ENCODE measurements around the gene EIF4E1B. TPM values are rescaled to one million over a fixed set of nuclear protein-coding genes. Genes with fewer than 3 reads are reported as not detected.

EIF4E1B gene
- total RNA-seq, 1 experiment from 2014 or later = not detected

DNA sequence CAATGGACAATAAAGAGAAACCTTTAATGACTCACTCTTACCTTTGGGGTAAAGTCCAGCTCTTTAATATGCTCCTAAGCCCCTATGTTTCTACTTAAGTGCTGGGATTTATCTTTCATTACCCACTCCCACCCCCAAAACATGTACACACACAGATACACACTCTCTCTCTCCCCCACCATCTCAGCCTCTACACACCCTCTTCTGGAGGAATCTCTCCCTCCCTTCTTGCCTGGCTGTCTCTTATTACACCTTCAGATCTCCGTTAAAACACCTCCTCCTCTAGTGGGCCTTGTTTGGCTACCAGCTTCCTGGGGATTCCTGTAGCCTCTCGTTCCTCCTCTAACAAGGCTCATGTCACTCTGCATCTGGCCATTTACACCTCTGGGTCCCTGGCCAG lies 27.4 kb upstream of the EIF4E1B start:
- DNase-seq (ENCODE audit: extremely low read depth, low read depth) = no peak

GRCh38 chr5:176606032-176606431 lies 24.4 kb upstream of the EIF4E1B start:
- DNase-seq (ENCODE audit: extremely low read depth, low read depth) = no peak

- no peak for DNase-seq (ENCODE audit: extremely low read depth, low read depth)
These were observed 23.6 kb upstream of the EIF4E1B start for GRCh38 chr5:176606875-176607274.

- no peak for DNase-seq (ENCODE audit: extremely low read depth, low read depth)
These were observed 22.3 kb upstream of the EIF4E1B start for GRCh38 chr5:176608142-176608705.

- no peak for DNase-seq (ENCODE audit: extremely low read depth, low read depth)
These were observed 21.3 kb upstream of the EIF4E1B start for GRCh38 chr5:176608937-176609723.

- peak; percentile 53 for DNase-seq (ENCODE audit: extremely low read depth, low read depth)
These were observed 20.6 kb upstream of the EIF4E1B start, which contains the start of gene GPRIN1 for GRCh38 chr5:176609724-176610434. TSS of gene GPRIN1 (minus strand) at chr5:176610156. CDS start at chr5:176599834, 10,322 bp downstream.

DNA sequence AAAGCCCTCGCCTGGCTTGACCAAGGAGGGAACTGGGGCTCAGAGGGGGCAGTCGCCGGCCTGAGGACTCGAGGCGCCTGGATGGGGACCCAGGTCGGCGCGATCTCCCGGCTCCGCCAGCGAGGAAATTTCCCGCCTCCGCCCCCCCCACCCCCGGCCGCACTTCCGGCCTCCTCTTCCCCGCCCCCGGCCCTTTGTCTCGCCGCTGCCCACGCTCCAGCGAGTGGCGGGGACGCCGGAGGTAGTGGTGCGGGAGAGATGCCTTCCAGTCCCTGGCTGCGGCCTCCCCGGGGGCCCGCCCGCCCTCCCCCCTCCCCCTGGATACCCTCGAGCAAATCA lies 20.1 kb upstream of the EIF4E1B start:
- no peak for DNase-seq (ENCODE audit: extremely low read depth, low read depth)

GRCh38 chr5:176611435-176611834 lies 19.0 kb upstream of the EIF4E1B start:
- DNase-seq (ENCODE audit: extremely low read depth, low read depth) = peak; percentile 48

DNA sequence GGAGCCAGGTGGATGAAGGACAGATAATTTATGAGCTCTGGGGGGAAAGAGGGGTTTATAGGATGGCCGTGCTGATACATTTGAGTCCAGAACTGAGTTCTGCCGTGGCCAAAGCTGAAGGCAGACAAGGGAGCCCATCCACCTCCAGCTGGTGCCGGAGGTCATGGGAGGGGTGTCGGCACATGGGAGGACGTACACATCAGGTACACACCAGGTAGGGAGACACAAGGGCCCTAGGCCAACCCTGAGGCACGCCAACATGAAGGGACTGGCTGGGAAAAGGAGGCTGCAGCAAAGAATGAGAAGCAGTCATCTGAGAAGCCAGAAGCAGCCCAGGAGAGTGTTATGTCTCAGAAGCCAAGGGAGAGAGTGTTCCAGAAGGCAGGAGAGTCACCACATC lies 18.5 kb upstream of the EIF4E1B start:
- no peak for DNase-seq (ENCODE audit: extremely low read depth, low read depth)

DNA sequence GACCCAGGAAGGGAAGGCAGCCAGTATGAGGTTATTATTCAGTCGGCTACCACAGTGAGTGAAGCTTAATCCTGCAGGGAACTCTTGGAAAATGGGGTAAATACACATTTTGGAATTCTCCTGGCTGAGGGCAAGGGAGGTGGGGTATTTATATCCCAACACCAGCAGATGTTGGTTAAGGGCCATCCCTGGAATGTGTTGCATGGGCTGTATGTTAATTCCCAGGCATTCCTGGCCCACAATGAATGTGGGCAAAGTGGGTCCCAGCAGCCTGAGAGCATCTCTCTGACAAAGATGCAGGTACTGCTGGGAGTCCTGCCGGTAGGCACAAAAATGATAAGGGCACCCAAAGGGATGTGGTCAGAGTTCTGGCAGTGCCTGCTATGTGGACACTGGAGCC lies 17.6 kb upstream of the EIF4E1B start:
- no peak for DNase-seq (ENCODE audit: extremely low read depth, low read depth)

GRCh38 chr5:176614805-176615478 lies 15.5 kb upstream of the EIF4E1B start:
- no peak for DNase-seq (ENCODE audit: extremely low read depth, low read depth)

GRCh38 chr5:176616511-176616910 lies 14.0 kb upstream of the EIF4E1B start:
- DNase-seq (ENCODE audit: extremely low read depth, low read depth) = no peak

DNA sequence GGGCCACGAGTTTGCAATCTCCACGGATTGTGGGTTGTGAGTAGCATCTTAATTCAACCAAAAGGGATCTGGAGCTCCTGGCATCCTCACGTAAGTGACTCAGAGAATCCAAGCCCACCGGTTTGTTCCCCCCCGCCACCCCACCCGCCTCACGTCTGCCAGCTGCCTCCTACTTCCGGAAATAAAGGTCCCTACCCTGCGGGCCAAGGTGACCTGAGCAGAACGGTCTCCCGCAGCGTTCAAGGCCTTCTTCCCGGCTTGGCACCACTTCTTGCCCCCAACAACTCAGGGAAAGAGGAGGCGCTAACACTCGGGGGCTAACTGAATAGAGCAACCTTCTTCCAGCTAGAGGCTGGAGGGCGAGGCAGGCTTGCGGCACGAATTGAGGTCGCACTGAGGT lies 11.7 kb upstream of the EIF4E1B start:
- DNase-seq (ENCODE audit: extremely low read depth, low read depth) = no peak

DNA sequence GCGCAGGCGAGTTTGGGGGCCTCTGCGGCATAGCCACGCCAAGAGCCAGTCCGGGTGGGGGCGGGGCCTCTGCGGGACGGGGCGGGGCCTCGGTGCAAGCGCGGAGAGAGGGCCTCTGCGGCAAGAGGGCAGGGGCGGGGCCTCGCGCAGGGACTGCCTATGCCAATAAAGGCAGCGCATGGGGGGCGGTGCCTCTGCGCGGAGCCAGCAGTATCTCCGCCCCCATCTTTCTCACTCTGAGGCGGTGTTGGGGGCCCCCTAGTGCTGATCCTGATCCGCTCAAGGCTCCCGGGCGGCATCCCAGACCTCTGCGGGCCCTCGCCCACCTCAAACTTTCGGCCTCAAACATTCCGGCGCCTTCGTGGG lies 11.3 kb upstream of the EIF4E1B start:
- DNase-seq (ENCODE audit: extremely low read depth, low read depth) = peak; percentile 62

DNA sequence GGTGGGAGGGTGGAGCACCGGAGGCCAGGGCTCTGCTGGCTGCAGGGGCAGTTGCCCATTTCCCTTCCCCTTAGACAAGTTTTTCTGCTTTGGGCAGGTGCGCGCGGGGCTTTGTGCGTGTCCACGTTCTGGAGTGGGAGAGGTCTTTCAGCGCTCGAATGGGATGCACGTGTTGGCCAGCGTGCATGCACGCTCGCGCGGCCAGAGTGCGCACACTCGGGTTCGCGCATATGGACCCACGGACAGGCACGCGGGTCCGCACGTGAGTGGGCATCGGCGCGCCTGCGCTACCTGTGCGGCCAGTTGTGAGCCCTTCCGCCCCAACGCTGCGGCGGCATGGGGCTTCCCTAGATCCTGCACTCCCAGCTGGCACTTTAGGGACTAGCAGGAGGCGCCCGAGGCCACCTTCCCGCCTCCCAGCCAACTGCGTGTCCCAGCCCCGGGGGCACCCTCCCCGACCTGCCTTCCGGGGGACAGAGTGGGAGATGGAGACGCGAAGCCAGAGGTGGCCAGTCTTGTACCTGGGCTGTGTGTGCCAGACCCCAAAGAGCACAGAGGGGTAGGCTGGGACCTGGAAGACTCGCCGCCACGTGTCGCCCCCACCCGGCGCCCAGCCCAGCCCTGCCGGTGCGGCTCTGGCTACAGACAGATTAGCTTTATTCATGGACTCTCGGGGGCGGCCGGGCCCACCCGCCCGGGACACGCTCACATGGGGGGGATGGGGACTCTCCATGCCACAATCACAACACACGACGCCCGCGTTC lies 10.7 kb upstream of the EIF4E1B start:
- DNase-seq (ENCODE audit: extremely low read depth, low read depth) = no peak

- no peak for DNase-seq (ENCODE audit: extremely low read depth, low read depth)
These were observed 10.0 kb upstream of the EIF4E1B start for GRCh38 chr5:176620333-176620981.

GRCh38 chr5:176621661-176622079 lies 8.8 kb upstream of the EIF4E1B start:
- DNase-seq (ENCODE audit: extremely low read depth, low read depth) = no peak

GRCh38 chr5:176624142-176624541 lies 6.3 kb upstream of the EIF4E1B start:
- no peak for DNase-seq (ENCODE audit: extremely low read depth, low read depth)

GRCh38 chr5:176624938-176625337 lies 5.5 kb upstream of the EIF4E1B start:
- DNase-seq (ENCODE audit: extremely low read depth, low read depth) = no peak

- DNase-seq (ENCODE audit: extremely low read depth, low read depth) = no peak
These were observed 5.0 kb upstream of the EIF4E1B start for GRCh38 chr5:176625512-176625911.
